Prostate gland (tissue), 2 donors: ENCODE results near the gene PSMC5. TPM values are rescaled to one million over a fixed set of nuclear protein-coding genes. Genes with fewer than 3 reads are reported as not detected.

Experiments
- DNase-seq: peaks from one replicate; pipeline ENCODE4 v3.0.0-alpha.2; 2019; ENCODE audit warnings: low spot score
- H3K27ac ChIP-seq, 2 donors: fragments of 200-600 bp; sonication (generic); 2 replicates each; pipeline ENCODE4 v1.5.1; 2017 to 2019
- H3K27me3 ChIP-seq: fragments of 200-600 bp; sonication (generic); replicated peaks from 2 replicates; pipeline ENCODE4 v1.5.1; 2019; ENCODE audit not compliant: insufficient read depth
- H3K36me3 ChIP-seq, 2 donors: fragments of 200-600 bp; sonication (generic); 1 replicate in 1 of 2; 2 replicates in 1 of 2; pipeline versions ENCODE4 v1.5.1 to v1.8.1; 2017 to 2019
- H3K4me1 ChIP-seq: fragments of 200-600 bp; sonication (generic); replicated peaks from 2 replicates; pipeline ENCODE4 v1.5.1; 2019
- H3K4me3 ChIP-seq, 2 donors: fragments of 200-600 bp; sonication (generic); 2 replicates each; pipeline ENCODE4 v1.5.1; 2017 to 2019
- H3K9me3 ChIP-seq: fragments of 200-600 bp; sonication (generic); 2 replicates; pipeline ENCODE4 v1.5.1; 2017
- POLR2A ChIP-seq: fragments of 450-650 bp; IDR thresholded peaks from one replicate; pipeline ENCODE4 v1.6.1; 2016; ENCODE audit warnings: antibody characterized with exemption, mild to moderate bottlenecking
- POLR2AphosphoS5 ChIP-seq: sonication (generic); formaldehyde crosslinking; IDR thresholded peaks from one replicate; pipeline ENCODE4 v1.6.1; 2017; ENCODE audit warnings: antibody characterized with exemption
- WGBS: methylation state at CpG from one replicate; pipeline ENCODE4 v1.1.5; 2018; 5-methylcytosine and 5-hydroxymethylcytosine counted together
- intact Hi-C: fragments of 100-400 bp; cut with DNase I; formaldehyde crosslinking; loops from one replicate; pipeline ENCODE4 v1.14.2; 2022
- total RNA-seq, 2 donors: library from RNA; depleted of rRNA; stranded (reverse); fragments of >200 nt; gene quantifications; one replicate each; pipeline ENCODE4 v1.1.0, GENCODE V29; 2016
- TF ChIP-seq, protein P1 (sequence below), 4 experiments: fragments of 200-600 bp in 2 of 4; fragments of 450-650 bp in 2 of 4; sonication (generic) in 2 of 4; IDR thresholded peaks; 1 replicate in 3 of 4; 2 replicates in 1 of 4; pipeline ENCODE4 v1.5.1; 2016 to 2019; ENCODE audit warnings: antibody characterized with exemption in 4 of 4, mild to moderate bottlenecking in 2 of 4, moderate library complexity in 2 of 4

PSMC5 gene
- total RNA-seq, 2 donors from 2014 or later: 94.0 to 109 TPM

GRCh38 chr17:63832455-63832854, 5.2 kb downstream of the PSMC5 start:
- TF ChIP-seq POLR2AphosphoS5 (no peak), POLR2A (no peak)
- TF ChIP-seq, protein P1, sequence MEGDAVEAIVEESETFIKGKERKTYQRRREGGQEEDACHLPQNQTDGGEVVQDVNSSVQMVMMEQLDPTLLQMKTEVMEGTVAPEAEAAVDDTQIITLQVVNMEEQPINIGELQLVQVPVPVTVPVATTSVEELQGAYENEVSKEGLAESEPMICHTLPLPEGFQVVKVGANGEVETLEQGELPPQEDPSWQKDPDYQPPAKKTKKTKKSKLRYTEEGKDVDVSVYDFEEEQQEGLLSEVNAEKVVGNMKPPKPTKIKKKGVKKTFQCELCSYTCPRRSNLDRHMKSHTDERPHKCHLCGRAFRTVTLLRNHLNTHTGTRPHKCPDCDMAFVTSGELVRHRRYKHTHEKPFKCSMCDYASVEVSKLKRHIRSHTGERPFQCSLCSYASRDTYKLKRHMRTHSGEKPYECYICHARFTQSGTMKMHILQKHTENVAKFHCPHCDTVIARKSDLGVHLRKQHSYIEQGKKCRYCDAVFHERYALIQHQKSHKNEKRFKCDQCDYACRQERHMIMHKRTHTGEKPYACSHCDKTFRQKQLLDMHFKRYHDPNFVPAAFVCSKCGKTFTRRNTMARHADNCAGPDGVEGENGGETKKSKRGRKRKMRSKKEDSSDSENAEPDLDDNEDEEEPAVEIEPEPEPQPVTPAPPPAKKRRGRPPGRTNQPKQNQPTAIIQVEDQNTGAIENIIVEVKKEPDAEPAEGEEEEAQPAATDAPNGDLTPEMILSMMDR (IDR thresholded peaks at IDR 0.05): no peak
- no peak overlapping the region for H3K27ac ChIP-seq
- H3K36me3 ChIP-seq: peaks cover 34 to 49% of the 10 kb centered on the region in 2 donors
- no peak for DNase-seq
- WGBS: 83% methylated on average over 2 of the region's 2 CpGs
- H3K4me1 ChIP-seq: peaks cover 8% of the 10 kb centered on the region
- H3K27me3 ChIP-seq: no peaks in the 10 kb centered on the region
- intact Hi-C loops: no loop called here
- H3K4me3 ChIP-seq: no peak overlapping the region
- H3K9me3 ChIP-seq: no peaks in the 10 kb centered on the region

DNA sequence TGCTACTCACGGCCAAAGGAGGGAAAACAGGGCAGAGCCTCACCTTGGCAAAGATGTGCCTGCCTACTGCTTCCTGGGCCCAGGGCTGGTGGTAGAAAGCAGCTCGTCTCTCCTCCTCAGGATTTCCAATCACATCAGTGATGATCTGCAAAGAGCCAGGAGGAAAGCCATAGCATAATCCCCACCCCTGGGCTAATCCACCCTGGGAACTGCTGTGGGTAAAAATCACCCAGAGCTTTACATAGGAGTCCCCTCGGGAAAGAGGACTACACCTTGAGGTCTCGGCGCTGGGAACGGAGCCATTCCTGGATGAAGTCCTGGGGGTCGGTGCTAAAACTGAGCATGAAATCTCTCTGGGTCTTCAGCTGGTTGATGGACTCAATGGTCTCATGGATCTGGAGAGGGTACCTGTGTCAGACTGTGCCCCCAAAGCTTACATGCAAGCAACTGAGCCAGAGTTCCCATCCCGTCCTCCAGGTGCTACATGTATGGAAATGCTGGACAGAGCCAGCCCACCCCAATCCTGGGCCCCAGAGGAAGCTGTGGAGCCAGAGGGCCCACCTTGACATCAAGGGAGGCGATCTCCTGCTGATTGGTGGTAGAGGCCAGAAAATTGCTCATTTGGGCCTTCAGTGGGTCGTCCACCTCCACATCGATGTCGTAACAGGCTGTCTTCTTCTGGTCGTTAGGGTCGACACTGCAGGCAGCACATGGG, 6.0 kb downstream of the PSMC5 start:
- no peak overlapping the region for H3K4me3 ChIP-seq
- DNase-seq: no peak
- no peak for TF ChIP-seq POLR2AphosphoS5
- TF ChIP-seq POLR2A: no peak
- TF ChIP-seq, protein P1 (IDR thresholded peaks at IDR 0.05): no peak
- H3K27ac ChIP-seq: no peak overlapping the region
- H3K36me3 ChIP-seq: peaks cover 34 to 49% of the 10 kb centered on the region in 2 donors
- H3K27me3 ChIP-seq: no peaks in the 10 kb centered on the region
- H3K4me1 ChIP-seq: peaks cover 15% of the 10 kb centered on the region
- intact Hi-C loops: no loop called here
- H3K9me3 ChIP-seq: no peaks in the 10 kb centered on the region
- WGBS: 78% methylated on average over 13 of the region's 14 CpGs

DNA sequence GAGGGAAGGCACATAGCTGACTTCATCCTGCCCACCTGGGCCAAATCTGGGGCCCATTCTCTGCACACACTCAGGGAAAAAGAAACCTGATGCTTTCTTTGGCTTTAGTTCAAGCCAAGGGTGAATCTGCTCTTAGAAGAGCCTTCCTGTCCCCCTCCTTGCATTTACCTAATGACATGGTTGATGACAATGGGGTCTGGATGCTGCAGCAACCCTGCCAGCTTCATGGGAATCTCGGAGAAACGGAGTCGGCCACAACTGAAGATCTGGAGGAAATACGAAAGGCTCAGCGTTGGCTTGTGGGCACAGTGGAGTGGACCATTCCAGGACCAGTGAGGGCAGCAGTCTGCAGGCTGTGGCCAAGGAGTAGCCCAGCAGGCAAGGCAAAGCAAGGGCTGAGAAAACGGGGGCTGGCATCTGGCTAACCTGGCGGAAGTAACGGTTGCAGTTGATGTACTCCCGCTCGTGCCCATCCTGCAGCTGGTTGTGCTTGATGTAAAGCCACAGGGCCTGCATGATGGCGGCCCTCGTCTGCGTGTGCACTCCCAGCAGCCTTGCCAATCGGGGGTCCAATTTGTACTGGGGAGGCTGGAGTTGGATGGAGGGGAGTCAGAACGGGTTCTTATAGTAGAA, 6.6 kb downstream of the PSMC5 start:
- intact Hi-C loops: no loop called here
- no peaks in the 10 kb centered on the region for H3K27me3 ChIP-seq
- H3K4me3 ChIP-seq: no peak overlapping the region
- TF ChIP-seq POLR2A (no peak), POLR2AphosphoS5 (no peak)
- TF ChIP-seq, protein P1 (IDR thresholded peaks at IDR 0.05): no peak
- no peak for DNase-seq
- peaks cover 34 to 49% of the 10 kb centered on the region in 2 donors for H3K36me3 ChIP-seq
- H3K9me3 ChIP-seq: no peaks in the 10 kb centered on the region
- H3K4me1 ChIP-seq: peaks cover 16% of the 10 kb centered on the region
- no peak overlapping the region for H3K27ac ChIP-seq
- 87% methylated on average over 15 of the region's 15 CpGs for WGBS

DNA sequence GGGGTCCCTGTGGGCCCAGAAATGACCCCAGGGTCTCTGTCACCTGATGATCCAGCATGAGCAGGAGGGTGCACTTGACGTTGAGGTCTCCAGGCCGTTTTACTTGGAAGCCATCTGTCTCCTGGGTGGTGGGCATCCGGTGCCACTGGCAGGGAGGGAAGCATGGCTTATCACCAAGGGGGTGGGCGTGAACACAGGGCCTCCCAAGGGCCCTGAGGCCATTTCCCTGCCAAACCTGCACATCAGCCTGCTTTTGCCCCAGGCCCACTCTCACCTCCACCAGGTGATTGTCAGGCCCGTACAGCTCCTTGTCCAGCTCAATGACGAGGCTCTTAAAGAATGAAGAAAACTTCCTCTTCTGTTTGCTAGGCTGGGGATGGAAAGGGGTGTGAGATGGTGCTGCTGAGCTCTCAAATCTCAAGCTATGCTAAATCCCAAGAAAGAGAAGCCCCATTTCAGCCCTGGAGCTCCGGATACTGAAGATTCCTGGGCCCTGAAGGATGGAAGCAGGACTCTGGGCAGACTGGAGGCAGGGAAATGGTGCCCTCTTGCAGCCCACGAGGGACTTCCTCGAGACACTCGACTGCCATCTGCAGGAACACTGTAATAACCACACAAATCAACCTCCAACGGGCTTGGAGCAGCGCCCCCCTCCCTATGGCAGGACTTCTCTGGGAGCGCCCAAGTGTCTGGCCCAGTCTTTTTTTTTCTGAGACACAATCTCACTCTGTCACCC, 7.4 kb downstream of the PSMC5 start:
- Histone ChIP-seq H3K27ac (peak overlapping the region; percentile 17 to 35), H3K4me1 (peaks cover 23% of the 10 kb centered on the region), H3K27me3 (no peaks in the 10 kb centered on the region), H3K9me3 (no peaks in the 10 kb centered on the region), H3K4me3 (no peak overlapping the region), H3K36me3 (peaks cover 34 to 49% of the 10 kb centered on the region in 2 donors)
- no peak for TF ChIP-seq POLR2A
- TF ChIP-seq, protein P1 (IDR thresholded peaks at IDR 0.05): peak in 3 of 4 experiments; percentile 25 to 62 (median 57)
- peak; percentile 51 for TF ChIP-seq POLR2AphosphoS5
- DNase-seq: peak; percentile 60
- WGBS: 35% methylated on average over 13 of the region's 13 CpGs
- intact Hi-C loops: no loop called here
